MCF 10A (cell line): ENCODE results near the gene FAR1. TPM values are rescaled to one million over a fixed set of nuclear protein-coding genes. Genes with fewer than 3 reads are reported as not detected.

Source experiments
- BruUV-seq: library from RNA; stranded (reverse); fragments of 400-500 nt; replicated peaks from 2 replicates; lab custom pipeline; 2021; lab: Mats Ljungman, UMichigan
- CTCF ChIA-PET: fragments of 300-600 bp; sonication (Branson Sonifier 250); formaldehyde crosslinking; extraction: SDS; loops from one replicate; lab custom pipeline; 2021; ENCODE audit warnings: antibody characterized with exemption, inconsistent platforms; lab: Yijun Ruan, JAX
- POLR2A ChIA-PET: fragments of 300-600, 350-650 bp; sonication (Branson Sonifier 250); formaldehyde crosslinking; extraction: SDS; loops from one replicate; lab custom pipeline; 2020; ENCODE audit warnings: antibody characterized with exemption, inconsistent platforms; lab: Yijun Ruan, JAX
- DNase-seq: peaks from one replicate; pipeline ENCODE4 v3.0.0-alpha.2; 2018; ENCODE audit not compliant: unreplicated experiment
- H3K27ac Mint-ChIP-seq: one replicate; pipeline ENCODE4 v1.8.0; 2022; ENCODE audit warnings: mild to moderate bottlenecking, low read depth, mixed read lengths; ENCODE audit not compliant: unreplicated experiment
- H3K27me3 Mint-ChIP-seq: one replicate; pipeline ENCODE4 v1.8.0; 2022; ENCODE audit warnings: mixed read lengths; ENCODE audit not compliant: insufficient read depth, unreplicated experiment
- H3K36me3 Mint-ChIP-seq: one replicate; pipeline ENCODE4 v1.8.0; 2022; ENCODE audit warnings: mild to moderate bottlenecking, moderate library complexity, mixed read lengths; ENCODE audit not compliant: insufficient read depth, unreplicated experiment
- H3K4me1 Mint-ChIP-seq: one replicate; pipeline ENCODE4 v1.8.0; 2022; ENCODE audit warnings: mixed read lengths; ENCODE audit not compliant: insufficient read depth, unreplicated experiment
- H3K4me3 Mint-ChIP-seq: one replicate; pipeline ENCODE4 v1.8.0; 2022; ENCODE audit warnings: mild to moderate bottlenecking, moderate library complexity, mixed read lengths; ENCODE audit not compliant: unreplicated experiment
- H3K9me3 Mint-ChIP-seq: one replicate; pipeline ENCODE4 v1.8.0; 2022; ENCODE audit warnings: mixed read lengths; ENCODE audit not compliant: unreplicated experiment
- intact Hi-C: fragments of 100-400 bp; cut with micrococcal nuclease; formaldehyde crosslinking; loops from 2 replicates; pipeline ENCODE4 v1.14.1; 2022
- total RNA-seq: library from RNA; stranded (reverse); gene quantifications from 2 replicates; pipeline ENCODE4 v1.2.3, GENCODE V29; 2022
- TF ChIP-seq, protein P1 (sequence below): fragments of 200-600 bp; IDR thresholded peaks from one replicate; pipeline ENCODE4 v1.8.0; 2022; ENCODE audit warnings: antibody characterized with exemption, mild to moderate bottlenecking; ENCODE audit not compliant: unreplicated experiment

FAR1 gene
- total RNA-seq, 1 experiment from 2014 or later: 112 TPM

DNA sequence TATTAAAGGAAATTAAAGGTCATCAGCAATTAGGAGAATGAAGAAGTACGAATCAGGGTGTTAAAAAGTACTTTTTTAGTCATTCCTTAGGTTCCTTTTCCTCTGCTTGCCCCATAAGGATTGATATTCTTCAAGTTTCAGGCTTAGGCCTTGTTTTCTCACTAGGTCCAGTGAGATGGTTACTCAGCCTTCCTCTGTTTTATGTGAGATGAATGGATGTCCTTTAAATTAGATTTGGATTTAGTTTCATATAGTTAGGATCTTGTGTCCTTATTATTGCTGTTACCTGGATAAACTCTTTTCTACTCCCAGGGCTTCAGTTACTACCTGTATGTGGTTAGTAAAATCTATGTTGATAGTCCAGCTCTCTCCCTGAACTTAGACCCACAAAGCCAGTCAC is 29.2 kb downstream of the FAR1 start:
- peaks cover 24% of the 10 kb centered on the region for H3K4me1 Mint-ChIP-seq
- BruUV-seq: no TSS peak
- H3K27ac Mint-ChIP-seq: no peak overlapping the region
- H3K9me3 Mint-ChIP-seq: no peaks in the 10 kb centered on the region
- H3K36me3 Mint-ChIP-seq: peaks cover 58% of the 10 kb centered on the region
- no peak overlapping the region for H3K4me3 Mint-ChIP-seq
- POLR2A ChIA-PET: no interaction called here
- CTCF ChIA-PET: interaction anchor here (1.5 kb wide), 1 partner anchor 10 kb away, joined by 3 read pairs; no protein-coding TSS in a partner anchor
- TF ChIP-seq, protein P1, sequence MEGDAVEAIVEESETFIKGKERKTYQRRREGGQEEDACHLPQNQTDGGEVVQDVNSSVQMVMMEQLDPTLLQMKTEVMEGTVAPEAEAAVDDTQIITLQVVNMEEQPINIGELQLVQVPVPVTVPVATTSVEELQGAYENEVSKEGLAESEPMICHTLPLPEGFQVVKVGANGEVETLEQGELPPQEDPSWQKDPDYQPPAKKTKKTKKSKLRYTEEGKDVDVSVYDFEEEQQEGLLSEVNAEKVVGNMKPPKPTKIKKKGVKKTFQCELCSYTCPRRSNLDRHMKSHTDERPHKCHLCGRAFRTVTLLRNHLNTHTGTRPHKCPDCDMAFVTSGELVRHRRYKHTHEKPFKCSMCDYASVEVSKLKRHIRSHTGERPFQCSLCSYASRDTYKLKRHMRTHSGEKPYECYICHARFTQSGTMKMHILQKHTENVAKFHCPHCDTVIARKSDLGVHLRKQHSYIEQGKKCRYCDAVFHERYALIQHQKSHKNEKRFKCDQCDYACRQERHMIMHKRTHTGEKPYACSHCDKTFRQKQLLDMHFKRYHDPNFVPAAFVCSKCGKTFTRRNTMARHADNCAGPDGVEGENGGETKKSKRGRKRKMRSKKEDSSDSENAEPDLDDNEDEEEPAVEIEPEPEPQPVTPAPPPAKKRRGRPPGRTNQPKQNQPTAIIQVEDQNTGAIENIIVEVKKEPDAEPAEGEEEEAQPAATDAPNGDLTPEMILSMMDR: no peak
- H3K27me3 Mint-ChIP-seq: no peaks in the 10 kb centered on the region
- DNase-seq: no peak
- intact Hi-C loops: no loop called here

DNA sequence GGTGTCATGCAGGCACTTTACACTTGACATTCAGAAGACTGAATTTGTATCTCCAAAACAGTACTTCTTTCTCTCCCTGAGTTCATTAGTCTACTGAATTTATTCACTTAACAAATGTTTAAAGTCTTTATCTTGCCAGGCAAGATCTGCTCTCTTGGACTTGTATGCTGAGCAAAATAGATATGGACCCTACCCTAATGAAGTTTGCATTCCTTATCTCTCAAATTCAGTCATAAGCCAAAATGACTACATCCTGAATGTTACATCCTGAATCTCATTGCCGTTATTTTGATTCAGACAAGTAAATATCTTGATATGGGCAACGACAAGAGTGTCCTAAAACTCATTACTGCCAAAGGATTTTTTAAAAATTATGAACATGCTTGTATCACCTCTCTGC is 29.7 kb downstream of the FAR1 start:
- DNase-seq: no peak
- ChIA-PET POLR2A (no interaction called here), CTCF (no interaction called here)
- H3K27me3 Mint-ChIP-seq: no peaks in the 10 kb centered on the region
- TF ChIP-seq, protein P1: no peak
- H3K4me3 Mint-ChIP-seq: no peak overlapping the region
- H3K36me3 Mint-ChIP-seq: peaks cover 62% of the 10 kb centered on the region
- no peak overlapping the region for H3K27ac Mint-ChIP-seq
- H3K4me1 Mint-ChIP-seq: peaks cover 20% of the 10 kb centered on the region
- BruUV-seq: no TSS peak
- intact Hi-C loops: no loop called here
- H3K9me3 Mint-ChIP-seq: no peaks in the 10 kb centered on the region

DNA sequence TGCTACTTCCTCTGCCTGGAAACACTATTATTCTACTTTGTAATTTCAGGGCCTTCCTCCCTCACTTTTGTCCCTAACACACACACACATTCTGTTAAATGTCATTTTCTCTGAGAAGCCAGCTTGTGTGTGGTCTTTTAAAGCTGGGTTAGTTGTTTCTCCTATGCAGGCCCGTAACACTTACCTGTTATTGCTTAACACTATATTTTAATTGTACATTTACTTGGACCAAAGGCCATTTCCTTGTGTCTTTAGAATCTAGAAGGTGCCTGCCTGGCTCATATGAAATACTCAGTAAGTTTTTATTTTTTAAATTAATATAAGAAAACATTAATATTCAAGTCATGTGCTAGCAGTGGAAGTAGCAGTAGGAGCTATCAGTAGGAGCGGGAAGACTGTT is 30.6 kb downstream of the FAR1 start:
- Mint-ChIP-seq H3K27me3 (no peaks in the 10 kb centered on the region), H3K9me3 (no peaks in the 10 kb centered on the region), H3K4me1 (peaks cover 11% of the 10 kb centered on the region), H3K36me3 (peaks cover 59% of the 10 kb centered on the region), H3K27ac (no peak overlapping the region), H3K4me3 (no peak overlapping the region)
- TF ChIP-seq, protein P1: no peak
- ChIA-PET POLR2A (interaction anchor here (0.7 to 1.3 kb wide), 2 partner anchors 13 to 24 kb away, joined by 5 to 6 read pairs; no protein-coding TSS in a partner anchor), CTCF (interaction anchor here (0.7 to 0.8 kb wide), 2 partner anchors 9 to 12 kb away, joined by 5 to 7 read pairs; no protein-coding TSS in a partner anchor)
- DNase-seq: no peak
- BruUV-seq: no TSS peak
- intact Hi-C loops: no loop called here

DNA sequence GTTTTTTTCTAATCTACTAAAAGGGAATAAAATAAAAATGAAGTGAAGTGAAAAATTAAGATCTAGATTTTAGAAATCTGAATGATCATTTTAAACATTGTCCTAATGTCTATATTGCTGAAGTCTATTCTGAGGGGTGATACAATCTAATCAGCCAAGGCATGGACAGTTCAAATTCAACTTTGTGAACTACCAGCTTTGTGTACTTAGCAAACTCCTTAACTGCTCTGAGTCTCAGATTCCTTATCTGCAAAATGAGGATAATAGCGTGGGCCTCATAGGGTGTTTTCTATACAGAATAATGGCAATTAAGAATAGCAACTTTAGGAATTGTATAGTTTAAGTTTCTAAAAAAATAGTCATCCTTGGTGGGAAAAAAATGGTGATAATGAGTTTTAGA is 31.4 kb downstream of the FAR1 start:
- TF ChIP-seq, protein P1: no peak
- H3K4me3 Mint-ChIP-seq: no peak overlapping the region

More for the DNA sequence above, 31.4 kb downstream of the FAR1 start:
- ChIA-PET CTCF (no interaction called here), POLR2A (interaction anchor here (1.3 kb wide), 1 partner anchor 14 kb away, joined by 5 read pairs; no protein-coding TSS in a partner anchor)
- DNase-seq: no peak
- intact Hi-C loops: no loop called here
- H3K27ac Mint-ChIP-seq: no peak overlapping the region
- no TSS peak for BruUV-seq
- H3K9me3 Mint-ChIP-seq: no peaks in the 10 kb centered on the region
- peaks cover 9% of the 10 kb centered on the region for H3K4me1 Mint-ChIP-seq
- peaks cover 59% of the 10 kb centered on the region for H3K36me3 Mint-ChIP-seq
- H3K27me3 Mint-ChIP-seq: no peaks in the 10 kb centered on the region
